GM12873 (cell line): ENCODE data around the gene IL11RA.

Experiments used
- CTCF ChIP-seq: IDR thresholded peaks from 2 replicates; pipeline ENCODE4 v1.5.1; 2012; ENCODE audit warnings: low read depth, mild to moderate bottlenecking, moderate library complexity, low read length, control low read depth; ENCODE audit not compliant: insufficient read depth; ENCODE audit errors: missing control alignments

IL11RA gene

GRCh38 chr9:34652602-34653000, 616 bp downstream of the IL11RA start:
- TF ChIP-seq CTCF, result no peak

- no peak for TF ChIP-seq CTCF
These were observed 1.4 kb downstream of the IL11RA start for GRCh38 chr9:34653151-34654072.

- no peak for TF ChIP-seq CTCF
These were observed 2.5 kb downstream of the IL11RA start for GRCh38 chr9:34654323-34655051.

- no peak for TF ChIP-seq CTCF
These were observed 3.4 kb downstream of the IL11RA start for GRCh38 chr9:34655394-34655793.

- no peak for TF ChIP-seq CTCF
These were observed 5.0 kb downstream of the IL11RA start for GRCh38 chr9:34656992-34657391.

GRCh38 chr9:34658461-34658860, 6.5 kb downstream of the IL11RA start:
- no peak for TF ChIP-seq CTCF

- TF ChIP-seq CTCF, result no peak
These were observed 7.7 kb downstream of the IL11RA start for GRCh38 chr9:34659592-34660253.
